Fibroblast of mammary gland (primary cell): Measurements from ENCODE around the gene B4GALT5.

ENCODE experiments used
- DNase-seq: peaks from one replicate; pipeline ENCODE4 v3.0.0-alpha.2; 2010; ENCODE audit warnings: low read depth
- H3K4me3 ChIP-seq: 2 replicates; pipeline ENCODE4 v1.5.1; 2011; ENCODE audit warnings: low read depth, mild to moderate bottlenecking, low read length, moderate library complexity; ENCODE audit not compliant: control insufficient read depth
- TF ChIP-seq, protein P1 (sequence below): conservative IDR thresholded peaks from 2 replicates; pipeline ENCODE4 v1.5.1; 2011; ENCODE audit warnings: low read depth, low read length, inconsistent platforms; ENCODE audit not compliant: control insufficient read depth, insufficient read depth

The B4GALT5 gene

DNA sequence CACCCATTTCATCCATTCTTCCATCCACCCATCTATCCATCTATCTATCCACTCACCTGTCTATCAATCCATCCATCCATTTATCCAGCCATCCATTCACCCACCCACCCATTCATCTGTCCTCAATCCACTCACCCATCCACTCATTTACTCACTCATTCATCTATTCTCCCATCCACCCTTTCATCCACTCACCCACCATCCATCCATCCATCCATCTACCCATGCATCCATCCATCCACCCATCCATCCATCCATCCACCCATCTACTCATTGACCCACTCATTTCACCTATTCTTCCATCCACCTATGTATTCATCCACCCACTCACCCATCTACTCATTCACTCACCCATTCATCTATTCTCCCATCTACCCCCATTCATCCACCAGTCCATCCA lies 121.6 kb downstream of the B4GALT5 start:
- TF ChIP-seq, protein P1, sequence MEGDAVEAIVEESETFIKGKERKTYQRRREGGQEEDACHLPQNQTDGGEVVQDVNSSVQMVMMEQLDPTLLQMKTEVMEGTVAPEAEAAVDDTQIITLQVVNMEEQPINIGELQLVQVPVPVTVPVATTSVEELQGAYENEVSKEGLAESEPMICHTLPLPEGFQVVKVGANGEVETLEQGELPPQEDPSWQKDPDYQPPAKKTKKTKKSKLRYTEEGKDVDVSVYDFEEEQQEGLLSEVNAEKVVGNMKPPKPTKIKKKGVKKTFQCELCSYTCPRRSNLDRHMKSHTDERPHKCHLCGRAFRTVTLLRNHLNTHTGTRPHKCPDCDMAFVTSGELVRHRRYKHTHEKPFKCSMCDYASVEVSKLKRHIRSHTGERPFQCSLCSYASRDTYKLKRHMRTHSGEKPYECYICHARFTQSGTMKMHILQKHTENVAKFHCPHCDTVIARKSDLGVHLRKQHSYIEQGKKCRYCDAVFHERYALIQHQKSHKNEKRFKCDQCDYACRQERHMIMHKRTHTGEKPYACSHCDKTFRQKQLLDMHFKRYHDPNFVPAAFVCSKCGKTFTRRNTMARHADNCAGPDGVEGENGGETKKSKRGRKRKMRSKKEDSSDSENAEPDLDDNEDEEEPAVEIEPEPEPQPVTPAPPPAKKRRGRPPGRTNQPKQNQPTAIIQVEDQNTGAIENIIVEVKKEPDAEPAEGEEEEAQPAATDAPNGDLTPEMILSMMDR = no peak
- H3K4me3 ChIP-seq = no peak overlapping the region
- DNase-seq = no peak

DNA sequence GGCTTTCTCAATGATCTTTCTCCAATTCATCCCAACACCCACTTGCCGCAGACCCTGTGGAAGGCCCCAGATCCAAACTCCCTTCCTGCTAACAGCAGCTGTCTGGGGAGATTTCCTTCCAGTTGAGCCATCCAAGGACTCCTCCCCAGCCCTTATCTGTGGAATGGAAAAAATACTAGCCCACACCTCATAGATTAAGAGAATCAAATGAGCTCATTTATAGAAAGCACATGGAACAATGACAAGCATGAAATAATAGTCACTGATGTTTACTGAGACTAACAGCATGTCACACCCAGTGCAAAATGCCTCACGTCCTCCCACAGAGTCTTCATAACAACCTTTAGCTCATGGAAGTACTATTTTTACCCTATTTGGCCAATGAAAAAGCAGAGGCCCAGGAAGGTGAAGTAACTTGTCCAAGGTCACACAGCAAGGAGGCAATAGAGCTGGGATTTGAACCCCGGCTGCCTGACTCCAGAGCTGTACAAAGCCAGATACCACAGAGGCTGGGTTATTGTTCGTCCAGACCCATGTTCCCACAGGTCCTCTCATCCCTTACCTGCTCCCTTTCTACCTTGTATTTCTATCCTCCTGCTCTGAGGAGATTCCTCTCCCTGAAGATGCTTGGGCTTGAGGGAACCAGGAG lies 122.3 kb downstream of the B4GALT5 start:
- TF ChIP-seq, protein P1 = no peak
- DNase-seq = no peak
- H3K4me3 ChIP-seq = no peak overlapping the region

DNA sequence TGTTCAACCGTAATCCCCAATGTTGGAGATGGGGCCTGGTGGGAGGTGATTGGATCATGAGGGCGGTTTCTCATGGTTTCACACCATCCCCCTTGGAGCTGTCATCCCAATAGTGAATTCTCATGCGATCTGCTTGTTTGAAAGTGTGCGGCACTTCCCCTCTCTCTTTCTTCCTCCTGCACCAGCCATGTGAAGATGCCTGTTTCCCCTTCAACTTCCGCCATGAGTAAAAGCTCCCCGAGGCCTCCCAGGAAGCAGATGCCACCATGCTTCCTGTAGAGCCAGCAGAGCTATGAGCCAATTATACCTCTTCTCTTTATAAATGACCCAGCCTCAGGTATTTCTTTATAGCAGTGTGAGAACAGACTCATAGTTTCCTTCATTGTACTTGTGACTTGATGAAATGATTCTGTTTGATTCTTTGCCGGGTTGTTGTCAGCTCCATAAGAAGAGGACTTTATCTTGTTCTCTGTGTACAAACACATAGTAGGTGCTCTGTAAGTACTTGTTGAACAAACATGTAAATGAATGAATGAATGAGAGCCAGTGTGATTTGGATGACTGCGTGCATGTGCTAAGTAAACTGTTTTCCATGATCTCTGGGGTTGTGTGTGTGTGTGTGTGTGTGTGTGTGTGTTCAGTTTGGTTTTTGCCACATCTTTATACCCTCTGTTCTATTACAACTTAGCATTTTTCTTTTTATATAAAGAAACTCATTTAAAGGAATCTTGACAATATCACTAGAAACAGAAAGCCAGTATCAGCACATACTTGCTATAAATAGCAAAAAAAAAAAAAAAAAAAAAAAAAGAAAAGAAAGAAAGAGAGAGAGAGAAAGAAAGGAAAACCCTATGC lies 123.3 kb downstream of the B4GALT5 start:
- no peak for DNase-seq

DNA sequence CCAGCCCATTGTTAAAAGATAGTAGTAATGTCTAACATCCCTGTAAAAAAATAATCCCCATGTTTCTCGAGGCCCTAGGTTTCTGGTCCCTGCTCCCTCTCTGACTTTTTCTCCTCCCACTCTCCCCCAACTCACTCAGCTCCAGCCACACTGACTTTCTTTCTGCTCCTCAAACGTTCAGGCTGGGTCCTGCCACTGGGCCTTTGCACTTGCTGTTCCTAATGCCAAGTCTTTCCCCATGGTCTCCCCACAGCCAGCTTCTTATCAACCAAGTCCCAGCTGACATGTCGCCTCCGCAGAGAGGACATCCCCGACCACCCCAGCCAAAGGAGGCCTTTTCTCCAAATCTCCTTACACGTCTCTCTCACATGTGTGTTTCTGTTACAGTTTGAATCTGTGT lies 123.9 kb downstream of the B4GALT5 start:
- no peak for DNase-seq
- TF ChIP-seq, protein P1 = no peak
- no peak overlapping the region for H3K4me3 ChIP-seq

More for the DNA sequence above, 123.3 kb downstream of the B4GALT5 start:
- no peak overlapping the region for H3K4me3 ChIP-seq
- TF ChIP-seq, protein P1 = no peak

DNA sequence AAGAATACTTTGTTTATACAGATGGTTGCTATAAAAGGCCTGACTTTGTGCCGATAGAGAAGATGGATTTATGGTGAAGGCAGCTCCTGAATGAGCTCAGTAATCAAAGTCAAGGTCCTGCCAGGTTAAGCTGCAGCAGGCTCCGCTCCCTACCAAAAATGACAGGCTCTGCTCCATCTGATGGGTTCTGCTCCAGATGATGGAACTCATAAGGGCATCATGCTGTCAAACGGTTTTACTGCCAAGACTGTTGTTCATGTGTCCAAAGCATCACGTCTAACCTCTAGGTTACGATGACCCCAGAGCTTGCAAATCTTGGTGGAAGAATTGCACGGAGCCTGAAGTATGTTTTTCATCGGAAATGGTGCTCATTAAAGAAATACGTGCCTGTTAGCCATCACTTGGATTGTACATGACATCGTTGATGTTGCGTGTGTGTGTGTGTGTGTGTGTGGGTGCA lies 126.5 kb downstream of the B4GALT5 start:
- no peak overlapping the region for H3K4me3 ChIP-seq
- peak; percentile 88 for DNase-seq
- TF ChIP-seq, protein P1 = no peak

DNA sequence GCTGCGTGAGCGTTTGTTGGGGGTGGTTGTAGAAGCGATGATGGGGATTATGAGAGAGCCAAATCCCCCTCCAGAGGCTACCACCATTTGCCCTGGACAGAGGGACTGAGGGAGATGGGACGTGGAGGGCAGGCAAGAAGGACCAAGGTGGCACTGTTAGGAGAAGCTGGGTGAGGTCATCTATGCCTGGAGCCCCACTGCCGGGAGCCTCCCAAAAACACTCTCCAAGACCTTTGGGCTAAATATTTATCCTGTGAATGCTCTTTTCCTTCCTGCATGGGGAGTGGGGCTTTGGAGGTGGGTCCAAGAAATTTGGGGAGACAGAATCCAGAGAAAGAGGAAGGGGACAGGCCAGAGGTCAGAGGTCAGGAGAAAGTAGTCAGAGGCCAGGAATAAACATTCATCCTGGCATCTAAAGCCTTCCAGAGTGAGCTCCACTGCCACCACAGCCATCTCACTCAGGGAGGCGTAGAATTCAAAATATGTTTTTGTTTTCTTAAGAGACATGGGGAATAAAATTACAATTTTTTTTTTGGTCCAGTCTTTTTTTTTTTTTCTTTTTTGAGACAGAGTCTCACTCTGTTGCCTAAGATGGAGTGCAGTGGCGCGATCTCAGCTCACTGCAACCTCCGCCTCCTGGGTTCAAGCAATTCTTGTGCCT lies 128.0 kb downstream of the B4GALT5 start:
- H3K4me3 ChIP-seq = no peak overlapping the region
- TF ChIP-seq, protein P1 = no peak
- no peak for DNase-seq
